ENCODE data around the gene ISL1. TPM values are rescaled to one million over a fixed set of nuclear protein-coding genes. Genes with fewer than 3 reads are reported as not detected.

The ISL1 gene
- total and polyA plus RNA-seq, 2 of the 8 experiments (the other 6 are each of a cell fraction or from before 2014, with no cell fraction given), result 0.05 to 0.19 TPM

- TF ChIP-seq CHD7 (IDR thresholded peaks at IDR 0.05; ENCODE audit: insufficient replicate concordance, low read length), result no peak
- TF ChIP-seq E2F6 (IDR thresholded peaks at IDR 0.05), result no peak
- TF ChIP-seq ATF2 (IDR thresholded peaks at IDR 0.05; ENCODE audit: low read length), result no peak
- TF ChIP-seq POLR2A (IDR thresholded peaks at IDR 0.05; ENCODE audit: control extremely low read depth in 1 of 2, low read depth in 2 of 2, low read length in 2 of 2), result no peak
- TF ChIP-seq KDM4A (IDR thresholded peaks at IDR 0.05; ENCODE audit: low read depth, low read length, severe bottlenecking), result peak; percentile 29
- peak; percentile 97 for TF ChIP-seq RNF2 (IDR thresholded peaks at IDR 0.05; ENCODE audit: borderline replicate concordance, low read depth, low read length, missing control alignments, poor library complexity, severe bottlenecking)
- TF ChIP-seq MAFK (IDR thresholded peaks at IDR 0.05; ENCODE audit: low read depth, low read length), result no peak
Measured at GRCh38 chr5:51398875-51399642, 15.8 kb downstream of the ISL1 start (continued).

Data from H1 (cell line).